ENCODE measurements around the gene SAGE1.
"Not testable (repeated sequence)": the region's sequence is repeated elsewhere in the genome, so short reads cannot be mapped to it uniquely, and the experiment has no call there.

Gene SAGE1, protein sequence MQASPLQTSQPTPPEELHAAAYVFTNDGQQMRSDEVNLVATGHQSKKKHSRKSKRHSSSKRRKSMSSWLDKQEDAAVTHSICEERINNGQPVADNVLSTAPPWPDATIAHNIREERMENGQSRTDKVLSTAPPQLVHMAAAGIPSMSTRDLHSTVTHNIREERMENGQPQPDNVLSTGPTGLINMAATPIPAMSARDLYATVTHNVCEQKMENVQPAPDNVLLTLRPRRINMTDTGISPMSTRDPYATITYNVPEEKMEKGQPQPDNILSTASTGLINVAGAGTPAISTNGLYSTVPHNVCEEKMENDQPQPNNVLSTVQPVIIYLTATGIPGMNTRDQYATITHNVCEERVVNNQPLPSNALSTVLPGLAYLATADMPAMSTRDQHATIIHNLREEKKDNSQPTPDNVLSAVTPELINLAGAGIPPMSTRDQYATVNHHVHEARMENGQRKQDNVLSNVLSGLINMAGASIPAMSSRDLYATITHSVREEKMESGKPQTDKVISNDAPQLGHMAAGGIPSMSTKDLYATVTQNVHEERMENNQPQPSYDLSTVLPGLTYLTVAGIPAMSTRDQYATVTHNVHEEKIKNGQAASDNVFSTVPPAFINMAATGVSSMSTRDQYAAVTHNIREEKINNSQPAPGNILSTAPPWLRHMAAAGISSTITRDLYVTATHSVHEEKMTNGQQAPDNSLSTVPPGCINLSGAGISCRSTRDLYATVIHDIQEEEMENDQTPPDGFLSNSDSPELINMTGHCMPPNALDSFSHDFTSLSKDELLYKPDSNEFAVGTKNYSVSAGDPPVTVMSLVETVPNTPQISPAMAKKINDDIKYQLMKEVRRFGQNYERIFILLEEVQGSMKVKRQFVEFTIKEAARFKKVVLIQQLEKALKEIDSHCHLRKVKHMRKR

DNA sequence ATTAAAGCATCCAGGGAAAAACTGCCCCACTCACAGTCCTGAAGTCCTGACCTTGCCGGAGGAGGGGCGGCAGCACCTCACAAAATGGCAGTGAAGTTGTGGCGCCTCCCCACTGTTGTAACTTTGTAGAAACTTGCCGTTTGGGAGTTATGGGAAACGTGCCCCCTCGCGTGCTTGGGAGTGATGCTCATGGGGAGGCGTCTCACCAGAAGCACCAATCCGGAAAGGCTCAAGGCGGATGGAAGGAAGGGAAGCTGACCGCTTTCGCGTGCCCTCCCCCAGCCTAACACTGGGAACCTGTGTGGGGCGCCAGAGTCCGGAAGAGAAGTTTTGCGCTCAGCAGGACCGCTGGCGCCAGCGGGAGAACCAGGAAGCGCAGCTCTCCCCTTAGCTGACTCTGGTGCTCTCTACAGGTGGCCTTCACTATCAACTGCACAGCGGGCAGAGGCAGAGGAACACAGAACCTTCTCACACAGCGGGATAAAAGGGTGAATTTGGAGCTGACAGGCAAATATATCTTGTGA, at the start of gene SAGE1, which contains the start of gene CT45A10:
SAGE1 (plus strand) TSS at position 423 of the 524 bp plus-strand sequence. CDS start 2,527 bp downstream, outside the sequence.
CT45A10 (minus strand) TSS at position 151 of the 524 bp plus-strand sequence. CDS start 8,100 bp downstream, outside the sequence.
- DNase-seq: no peak

DNA sequence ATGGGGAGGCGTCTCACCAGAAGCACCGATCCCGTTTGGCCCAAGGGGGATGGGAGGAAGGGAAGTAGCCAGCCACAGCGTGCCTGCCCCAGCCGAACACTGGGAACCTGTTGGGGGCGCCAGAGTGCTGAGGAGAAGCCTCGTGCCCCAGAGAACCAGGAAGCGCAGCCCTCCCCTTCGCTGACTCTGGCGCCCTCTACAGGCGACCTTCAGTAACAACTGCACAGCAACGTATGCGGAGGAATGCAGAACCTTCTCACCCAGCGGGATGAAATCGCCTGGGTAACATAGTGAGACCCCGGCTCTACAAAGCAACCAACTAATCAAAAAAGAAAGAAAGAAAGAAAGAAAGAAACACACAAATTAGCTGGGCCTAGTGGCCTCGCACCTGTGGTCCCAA, 39.1 kb upstream of the SAGE1 start, which contains the start of gene CT45A8:
CT45A8 (minus strand) TSS at position 101 of the 400 bp plus-strand sequence. CDS start 3,755 bp downstream, outside the sequence.
- not testable (repeated sequence) for DNase-seq

DNA sequence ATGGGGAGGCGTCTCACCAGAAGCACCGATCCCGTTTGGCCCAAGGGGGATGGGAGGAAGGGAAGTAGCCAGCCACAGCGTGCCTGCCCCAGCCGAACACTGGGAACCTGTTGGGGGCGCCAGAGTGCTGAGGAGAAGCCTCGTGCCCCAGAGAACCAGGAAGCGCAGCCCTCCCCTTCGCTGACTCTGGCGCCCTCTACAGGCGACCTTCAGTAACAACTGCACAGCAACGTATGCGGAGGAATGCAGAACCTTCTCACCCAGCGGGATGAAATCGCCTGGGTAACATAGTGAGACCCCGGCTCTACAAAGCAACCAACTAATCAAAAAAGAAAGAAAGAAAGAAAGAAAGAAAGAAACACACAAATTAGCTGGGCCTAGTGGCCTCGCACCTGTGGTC, 21.8 kb upstream of the SAGE1 start, which contains the start of gene CT45A9:
CT45A9 (minus strand) TSS at position 101 of the 400 bp plus-strand sequence. CDS start 3,751 bp downstream, outside the sequence.
- not testable (repeated sequence) for DNase-seq

DNA sequence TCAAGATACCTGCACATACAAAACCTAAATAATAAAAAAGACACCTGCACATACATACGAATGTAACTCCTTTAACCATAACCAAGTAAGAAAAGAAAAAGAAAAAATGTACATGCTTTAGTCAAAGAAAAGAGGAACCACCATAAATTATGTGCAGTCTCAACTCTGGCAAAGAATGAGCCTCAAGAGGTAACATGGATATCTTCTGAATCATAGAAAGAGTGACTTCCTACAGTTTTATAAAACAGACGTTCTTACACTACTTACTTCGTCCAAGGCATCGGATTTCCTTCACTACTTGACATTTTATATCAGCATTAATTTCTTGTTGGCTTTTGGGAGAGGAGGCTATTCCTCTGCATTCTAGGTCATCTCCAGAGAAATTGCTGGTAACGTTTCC, 10.8 kb upstream of the SAGE1 start:
- not testable (repeated sequence) for DNase-seq

DNA sequence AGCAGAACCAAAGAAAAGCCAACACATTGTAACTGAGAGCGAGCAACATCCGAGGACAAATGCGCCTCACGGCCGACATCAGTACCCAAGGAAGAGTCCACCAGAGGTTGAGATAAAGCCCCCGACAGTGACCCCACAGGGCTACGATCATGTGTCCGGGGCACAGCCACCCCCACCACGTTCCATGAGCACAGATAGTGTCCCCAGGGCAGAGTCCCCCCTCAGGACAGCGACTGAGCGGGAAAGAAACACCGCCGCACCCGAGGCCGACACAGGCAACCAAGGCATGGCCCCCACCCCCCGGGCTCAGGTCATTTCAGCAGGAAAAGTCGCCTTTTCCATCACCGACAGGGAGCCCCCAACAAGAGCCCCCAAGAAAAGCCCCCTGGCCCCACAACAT, 5.3 kb upstream of the SAGE1 start:
- DNase-seq: not testable (repeated sequence)

DNA sequence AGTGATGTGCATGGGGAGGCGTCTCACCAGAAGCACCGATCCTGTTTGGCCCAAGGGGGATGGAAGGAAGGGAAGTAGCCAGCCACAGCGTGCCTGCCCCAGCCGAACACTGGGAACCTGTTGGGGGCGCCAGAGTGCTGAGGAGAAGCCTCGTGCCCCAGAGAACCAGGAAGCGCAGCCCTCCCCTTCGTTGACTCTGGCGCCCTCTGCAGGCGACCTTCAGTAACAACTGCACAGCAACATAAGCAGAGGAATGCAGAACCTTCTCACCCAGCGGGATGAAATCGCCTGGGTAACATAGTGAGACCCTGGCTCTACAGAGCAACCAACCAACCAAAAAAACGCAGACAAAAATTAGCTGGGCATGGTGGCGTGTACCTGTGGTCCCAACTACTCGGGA, 4.5 kb upstream of the SAGE1 start:
- DNase-seq: not testable (repeated sequence)

DNA sequence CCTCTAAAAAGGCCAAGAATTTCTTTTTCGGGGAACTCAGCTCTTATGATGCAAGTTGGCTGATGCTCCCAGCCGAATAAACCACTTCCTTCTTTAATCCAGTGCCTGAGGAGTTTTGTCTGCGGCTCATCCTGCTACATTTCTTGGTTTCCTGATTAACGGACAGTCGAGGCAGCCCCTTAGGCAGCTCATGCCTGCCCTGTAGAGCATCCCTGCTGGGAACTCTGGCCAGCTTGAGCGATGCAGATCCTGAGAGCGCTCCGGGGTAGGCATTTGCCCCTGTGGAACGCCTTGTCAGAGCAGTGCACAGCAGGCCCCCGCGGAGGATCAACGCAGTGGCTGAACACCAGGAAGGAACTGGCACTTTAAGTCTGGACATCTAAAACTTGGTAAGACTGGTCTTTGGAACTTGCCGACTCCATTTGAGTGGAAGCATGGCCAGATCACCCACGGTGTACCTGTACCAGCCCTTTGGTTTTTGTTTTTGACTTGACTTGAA, 3.4 kb upstream of the SAGE1 start:
- no peak for DNase-seq

DNA sequence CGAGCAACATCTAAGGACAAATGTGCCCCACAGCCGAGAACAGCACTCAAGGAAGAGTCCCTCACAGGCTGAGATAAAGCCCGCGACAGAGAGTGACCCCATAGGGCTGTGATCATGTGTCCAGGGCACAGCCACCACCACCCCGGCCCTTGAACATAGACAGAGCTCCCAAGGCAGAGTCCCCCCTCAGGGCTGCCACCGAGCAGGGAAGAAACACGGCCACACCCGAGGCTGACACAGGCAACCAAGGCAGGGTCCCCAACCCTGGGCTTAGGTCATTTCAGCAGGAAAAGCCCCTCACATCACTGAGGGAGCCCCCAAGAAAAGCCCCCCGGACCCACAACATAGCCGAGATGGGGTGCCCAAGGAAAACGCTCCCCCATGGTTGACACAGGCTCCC, 735 bp upstream of the SAGE1 start:
- DNase-seq: no peak

DNA sequence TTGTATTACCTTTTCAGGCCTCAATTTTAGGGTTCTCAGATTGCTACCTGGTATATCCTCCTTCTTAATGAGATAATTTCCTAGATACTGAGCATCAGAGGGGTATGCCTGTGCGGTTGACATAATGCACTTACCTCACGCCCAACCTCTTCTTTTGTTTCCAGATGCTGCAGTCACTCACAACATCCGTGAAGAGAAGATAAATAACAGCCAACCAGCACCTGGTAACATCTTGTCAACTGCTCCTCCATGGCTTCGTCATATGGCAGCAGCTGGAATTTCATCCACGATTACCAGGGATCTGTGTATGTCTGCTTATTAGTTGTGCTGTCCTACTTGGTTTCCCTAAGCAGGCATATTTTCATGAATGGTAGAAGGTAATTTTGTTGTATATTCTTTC, 16.7 kb downstream of the SAGE1 start:
- DNase-seq: no peak

DNA sequence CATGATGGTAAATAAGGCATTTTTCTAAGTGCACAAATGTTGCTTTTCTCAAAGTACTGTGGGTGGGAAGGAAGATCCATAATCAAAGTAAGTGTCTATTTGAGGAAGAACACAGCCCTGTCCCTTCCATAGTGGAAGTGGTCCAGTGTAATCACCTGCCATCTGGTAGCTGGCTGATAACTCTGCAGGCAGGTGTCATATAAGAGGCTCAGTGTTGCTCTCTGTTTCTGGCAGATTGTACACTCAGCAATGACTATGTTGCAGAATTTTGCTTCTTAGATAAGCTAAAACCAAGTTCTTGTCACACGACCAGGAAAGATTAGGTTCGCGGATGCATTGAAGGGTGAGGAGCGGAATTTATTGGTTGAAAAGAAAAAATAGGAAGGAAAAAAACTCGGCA, 20.9 kb downstream of the SAGE1 start:
- no peak for DNase-seq

DNA sequence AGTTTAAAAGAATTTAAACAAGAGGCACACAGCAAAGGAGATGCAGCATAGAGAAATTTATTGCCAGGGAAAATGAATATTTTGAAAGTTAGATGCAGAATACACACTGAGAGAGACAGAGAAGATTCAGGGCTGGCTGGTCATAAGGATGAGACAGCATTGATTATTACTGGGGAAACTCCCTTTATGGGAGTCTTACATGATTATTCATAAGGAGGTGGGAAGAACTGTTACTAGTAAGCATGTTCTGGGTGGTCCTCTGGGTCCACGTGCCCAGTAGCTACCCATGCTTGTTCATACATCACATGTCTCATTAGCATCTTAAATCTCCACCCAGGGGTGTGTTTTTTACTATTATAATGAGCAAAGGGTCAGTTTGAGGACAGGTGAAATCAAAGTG, 27.0 kb downstream of the SAGE1 start:
- not testable (repeated sequence) for DNase-seq

DNA sequence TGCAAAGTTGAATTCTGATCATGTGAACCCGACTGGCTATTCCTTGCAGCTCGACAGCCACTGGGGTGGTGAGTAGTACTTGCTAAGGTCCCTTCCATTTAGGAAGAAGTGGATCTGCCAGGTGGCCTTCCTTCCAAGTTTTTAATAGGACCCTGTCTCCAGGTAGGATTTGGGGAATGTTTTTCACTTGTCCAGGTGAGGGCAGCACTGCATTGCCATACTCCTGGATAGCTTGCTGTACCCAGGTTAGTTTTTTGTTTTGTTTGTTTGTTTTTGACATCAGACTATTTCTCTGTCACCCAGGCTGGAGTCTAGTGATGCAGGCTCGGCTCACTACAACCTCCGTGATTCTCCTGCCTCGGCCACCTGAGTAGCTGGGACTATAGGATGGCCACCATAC, 29.8 kb downstream of the SAGE1 start:
- DNase-seq: no peak

DNA sequence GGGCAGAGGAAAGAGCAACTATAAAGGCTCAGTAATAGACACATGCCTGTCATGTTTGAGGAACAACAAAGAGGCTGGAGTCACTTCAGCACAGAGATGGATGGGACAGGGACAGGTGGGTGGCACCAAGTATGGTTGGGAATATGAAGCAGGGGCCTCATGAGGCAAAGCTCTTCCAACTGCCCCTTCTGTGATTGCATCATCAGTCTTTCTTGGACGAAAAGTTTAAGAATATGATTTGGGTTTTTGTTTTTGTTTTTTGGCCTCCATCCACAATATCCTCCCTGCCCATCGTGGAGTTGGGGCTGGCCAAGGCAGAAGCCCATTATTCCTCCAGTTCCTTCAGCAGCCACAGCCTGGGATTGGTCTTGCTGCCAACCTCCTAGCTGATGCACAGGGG, 34.4 kb downstream of the SAGE1 start:
- DNase-seq: no peak

DNA sequence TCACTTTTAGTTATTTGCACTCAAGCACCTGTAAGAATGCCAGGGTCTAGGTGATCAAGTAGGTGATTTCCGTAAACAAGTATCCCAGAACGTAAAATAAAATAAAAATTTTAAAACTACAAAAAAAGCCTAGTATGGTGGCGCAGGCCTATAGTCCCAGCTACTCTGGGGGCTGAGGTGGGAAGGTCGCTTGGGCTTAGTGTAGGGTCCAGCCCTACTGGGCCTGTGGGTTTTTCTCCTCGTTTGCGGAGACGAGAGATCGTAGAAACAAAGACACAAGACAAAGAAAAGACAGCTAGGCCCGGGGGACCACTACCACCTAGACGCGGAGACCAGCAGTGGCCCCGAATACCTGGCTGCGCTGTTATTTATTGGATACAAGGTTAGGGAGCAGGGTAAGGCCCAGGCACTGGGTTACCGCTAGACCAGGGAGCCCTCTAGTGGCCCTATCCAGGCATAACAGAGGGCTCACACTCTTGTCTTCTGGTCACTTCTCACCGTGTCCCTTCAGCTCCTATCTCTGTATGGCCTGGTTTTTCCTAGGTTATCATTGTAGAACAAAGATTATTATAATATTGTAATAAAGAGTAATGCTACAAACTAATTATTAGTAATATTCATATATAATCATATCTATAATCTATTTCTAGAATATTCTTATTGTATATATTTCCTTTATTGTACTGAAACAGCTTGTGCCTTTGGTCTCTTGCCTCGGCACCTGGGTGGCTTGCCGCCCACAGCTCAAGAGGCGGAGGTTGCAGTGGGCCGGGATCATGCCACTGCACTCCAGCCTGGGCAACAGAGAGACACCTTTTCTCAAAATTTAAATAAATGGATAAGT, 38.4 kb downstream of the SAGE1 start:
- no peak for DNase-seq

DNA sequence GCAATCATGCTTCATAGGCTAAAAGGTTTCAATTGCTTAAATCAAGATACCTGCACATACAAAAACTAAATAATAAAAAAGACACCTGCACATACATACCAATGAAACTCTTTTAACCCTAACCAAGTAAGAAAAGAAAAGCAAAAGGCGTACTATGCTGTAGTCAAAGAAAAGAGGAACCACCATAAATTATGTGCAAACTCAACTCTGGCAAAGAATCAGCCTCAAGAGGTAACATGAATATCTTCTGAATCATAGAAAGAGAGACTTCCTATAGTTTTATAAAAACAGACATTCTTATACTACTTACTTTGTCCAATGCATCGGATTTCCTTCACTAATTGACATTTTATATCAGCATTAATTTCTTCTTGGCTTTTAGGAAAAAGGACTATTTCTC, 51.0 kb downstream of the SAGE1 start:
- no peak for DNase-seq

DNA sequence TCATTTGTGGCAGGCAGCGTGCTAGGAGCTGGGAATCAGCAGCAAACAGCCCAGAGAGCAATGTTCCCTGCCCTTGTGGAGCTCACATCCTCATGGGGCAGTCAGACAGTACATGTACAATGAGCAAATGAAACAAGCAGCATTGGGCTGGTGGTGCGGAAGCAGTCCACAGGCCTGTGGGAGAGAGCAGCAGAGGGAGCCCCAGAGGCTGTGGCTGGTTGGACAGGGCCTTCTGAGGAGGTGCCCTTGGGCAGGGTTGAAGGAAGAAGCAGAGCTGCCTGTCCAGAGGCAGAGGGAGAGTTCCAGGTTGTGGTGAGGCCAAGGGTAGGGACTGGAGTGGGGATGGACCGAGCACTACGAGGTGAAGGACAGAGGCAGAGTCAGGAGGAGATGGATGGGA, 57.8 kb downstream of the SAGE1 start:
- no peak for DNase-seq

Data from NCI-H2029 treated with DMSO at 0.1 percent for 48 hours (cell line).